Naive B cell (primary cell): Measurements from ENCODE around the gene TPCN1. TPM values are rescaled to one million over a fixed set of nuclear protein-coding genes. Genes with fewer than 3 reads are reported as not detected.

Source experiments
- ATAC-seq, 2 donors: fragments of 150-1000 bp; cut with Tn5 transposase; 2 replicates each; pipeline ENCODE4 v1.10.0; 2021; ENCODE audit warnings: low read depth in 2 of 2, mild to moderate bottlenecking in 2 of 2, moderate library complexity in 2 of 2
- DNase-seq: peaks from one replicate; pipeline ENCODE4 v3.0.0; 2022
- H3K27ac Mint-ChIP-seq, 6 donors: one replicate each; pipeline ENCODE4 v1.8.0; 2020 to 2022; ENCODE audit warnings: mild to moderate bottlenecking in 6 of 6, mixed read lengths in 6 of 6, moderate library complexity in 5 of 6, inconsistent platforms in 2 of 6
- H3K27me3 Mint-ChIP-seq, 3 donors: one replicate each; pipeline ENCODE4 v1.8.0; 2021 to 2022; ENCODE audit warnings: mixed read lengths in 3 of 3, mild to moderate bottlenecking in 1 of 3
- H3K36me3 Mint-ChIP-seq, 2 donors: one replicate each; pipeline ENCODE4 v1.8.0; 2020 to 2022; ENCODE audit warnings: mixed read lengths in 2 of 2, inconsistent platforms in 1 of 2, mild to moderate bottlenecking in 1 of 2
- H3K4me1 Mint-ChIP-seq, 3 donors: one replicate each; pipeline ENCODE4 v1.8.0; 2020 to 2022; ENCODE audit warnings: mixed read lengths in 3 of 3, inconsistent platforms in 1 of 3, mild to moderate bottlenecking in 1 of 3, moderate library complexity in 1 of 3
- H3K4me3 Mint-ChIP-seq, 8 donors: one replicate each; pipeline ENCODE4 v1.8.0; 2020 to 2022; ENCODE audit warnings: mild to moderate bottlenecking in 8 of 8, mixed read lengths in 8 of 8, moderate library complexity in 8 of 8, inconsistent platforms in 2 of 8
- H3K9me3 Mint-ChIP-seq, 7 donors: one replicate each; pipeline ENCODE4 v1.8.0; 2020 to 2022; ENCODE audit warnings: mixed read lengths in 7 of 7, mild to moderate bottlenecking in 5 of 7, inconsistent platforms in 2 of 7, moderate library complexity in 1 of 7
- polyA plus RNA-seq, 6 donors: library from polyadenylated mRNA; unstranded; fragments of 300-500 nt; fragmentation: Illumina TruSeq; gene quantifications; one replicate each; pipeline ENCODE4 v1.2.3, GENCODE V29; 2021; ENCODE audit warnings: low read depth in 6 of 6

Gene TPCN1
- polyA plus RNA-seq, 6 donors from 2014 or later, result 8.8 to 26.2 (median 18.9) TPM

DNA sequence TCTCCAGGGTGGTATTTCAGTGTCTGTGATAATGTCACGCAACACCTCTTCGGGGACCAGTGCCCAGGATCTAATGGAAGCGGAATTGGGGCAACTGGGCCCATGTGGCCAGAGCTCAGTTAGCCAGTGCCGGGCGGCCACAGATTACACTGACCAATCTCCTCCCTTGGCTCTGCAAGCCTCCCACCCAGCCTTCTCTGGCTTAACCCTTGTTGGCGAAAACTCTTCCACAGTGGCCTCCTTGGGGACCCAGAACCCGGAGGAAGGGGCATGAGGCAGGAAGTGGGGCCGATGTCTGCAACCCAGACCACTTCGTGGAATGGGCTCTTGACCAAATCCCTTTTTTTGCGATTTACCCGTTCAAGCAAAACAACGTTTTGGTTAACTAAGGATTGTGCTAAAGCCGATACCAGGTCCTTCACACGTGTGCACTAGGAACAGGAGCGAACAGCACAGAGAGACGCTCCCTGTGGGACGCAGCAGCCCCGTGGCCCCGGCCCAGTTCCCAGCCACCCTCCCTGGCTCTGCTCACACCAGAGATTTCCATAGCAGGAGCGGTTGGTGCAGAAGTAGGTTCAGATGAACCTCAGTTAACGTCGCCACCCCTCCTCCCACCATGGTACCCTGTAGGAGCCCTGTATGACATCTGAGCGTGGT, 75.4 kb downstream of the TPCN1 start:
- H3K9me3 Mint-ChIP-seq, result no peaks in the 10 kb centered on the region
- H3K4me1 Mint-ChIP-seq, result peaks cover 0 to 21% (median 13%) of the 10 kb centered on the region in 3 donors
- no peak for DNase-seq

DNA sequence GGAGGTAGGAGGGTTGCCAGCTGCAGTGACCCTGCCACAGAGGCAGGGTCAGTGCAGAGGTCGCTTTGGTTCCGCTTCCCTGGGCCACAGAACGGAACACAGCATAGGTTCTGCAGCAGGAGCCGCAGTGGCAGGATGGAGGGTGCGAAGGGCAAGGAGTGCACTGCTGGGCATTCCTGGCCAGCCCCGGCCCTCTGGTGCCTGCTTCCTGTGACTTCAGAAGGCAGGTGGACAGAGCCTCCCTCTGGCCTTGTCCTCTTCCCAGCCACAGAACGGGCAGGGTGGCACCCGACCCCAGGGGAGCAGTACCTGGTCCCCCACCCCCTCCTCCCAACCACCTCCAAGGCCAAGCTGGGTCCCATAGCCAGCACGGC, 75.9 kb downstream of the TPCN1 start:
- Mint-ChIP-seq H3K27ac (no peak overlapping the region), H3K4me3 (no peak overlapping the region), H3K9me3 (no peaks in the 10 kb centered on the region), H3K4me1 (peaks cover 0 to 21% (median 18%) of the 10 kb centered on the region in 3 donors), H3K36me3 (peaks cover 2 to 5% of the 10 kb centered on the region in 2 donors), H3K27me3 (no peaks in the 10 kb centered on the region)
- ATAC-seq, result no peak
- no peak for DNase-seq

More for the DNA sequence above, 75.4 kb downstream of the TPCN1 start:
- no peak overlapping the region for H3K4me3 Mint-ChIP-seq
- peak overlapping the region in 2 of 6 donors; percentile 56 to 66 for H3K27ac Mint-ChIP-seq
- ATAC-seq, result no peak
- H3K27me3 Mint-ChIP-seq, result no peaks in the 10 kb centered on the region
- peaks cover 7 to 10% of the 10 kb centered on the region in 2 donors for H3K36me3 Mint-ChIP-seq

DNA sequence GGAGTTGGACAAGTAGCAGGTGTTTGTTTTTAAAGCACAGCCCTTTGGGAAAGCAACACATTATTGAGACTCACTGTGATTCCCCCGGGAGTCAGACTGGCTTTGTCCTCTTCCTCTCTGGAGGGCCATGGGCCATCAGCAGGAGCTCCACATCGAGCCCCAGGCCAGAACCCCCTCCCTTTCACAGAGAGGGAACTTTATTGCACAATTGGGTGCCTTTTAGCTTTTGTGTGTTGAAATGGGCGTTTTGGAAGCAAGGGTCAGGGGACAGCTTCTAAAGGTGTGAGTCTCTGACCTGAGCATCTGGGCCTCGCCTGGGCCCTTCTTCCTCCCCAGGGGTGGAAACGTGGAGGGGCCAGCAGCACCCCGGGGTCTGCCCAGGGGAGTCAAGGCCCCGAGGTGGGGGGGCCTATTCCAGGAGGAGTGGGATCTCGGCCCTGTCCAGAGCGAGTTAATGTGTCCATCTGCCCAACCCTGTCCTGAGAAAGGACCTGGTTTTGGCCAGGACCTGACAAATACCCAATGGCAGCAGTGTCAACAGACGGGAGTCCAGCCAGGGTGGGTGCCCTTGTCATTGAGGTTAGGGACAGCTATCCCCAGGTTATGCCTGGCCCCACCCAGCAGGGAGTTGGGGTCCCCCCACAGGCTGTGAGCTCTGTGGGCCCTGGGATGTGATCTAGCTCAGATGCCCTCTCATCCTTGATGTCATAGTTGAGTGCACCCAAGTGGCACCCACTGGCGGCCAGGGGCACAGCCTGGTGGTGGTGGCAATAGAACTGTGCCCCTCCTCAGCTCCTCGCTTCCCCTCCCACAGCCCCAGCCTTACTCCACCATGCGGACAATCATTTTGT, 76.6 kb downstream of the TPCN1 start:
- Mint-ChIP-seq H3K9me3 (no peaks in the 10 kb centered on the region), H3K4me1 (peaks cover 5 to 26% (median 25%) of the 10 kb centered on the region in 3 donors), H3K4me3 (peak overlapping the region in 1 of 8 donors; percentile 29), H3K36me3 (peaks cover 0 to 4% of the 10 kb centered on the region in 2 donors), H3K27ac (peak overlapping the region in 2 of 6 donors; percentile 26 to 66), H3K27me3 (no peaks in the 10 kb centered on the region)
- DNase-seq, result no peak
- no peak for ATAC-seq

DNA sequence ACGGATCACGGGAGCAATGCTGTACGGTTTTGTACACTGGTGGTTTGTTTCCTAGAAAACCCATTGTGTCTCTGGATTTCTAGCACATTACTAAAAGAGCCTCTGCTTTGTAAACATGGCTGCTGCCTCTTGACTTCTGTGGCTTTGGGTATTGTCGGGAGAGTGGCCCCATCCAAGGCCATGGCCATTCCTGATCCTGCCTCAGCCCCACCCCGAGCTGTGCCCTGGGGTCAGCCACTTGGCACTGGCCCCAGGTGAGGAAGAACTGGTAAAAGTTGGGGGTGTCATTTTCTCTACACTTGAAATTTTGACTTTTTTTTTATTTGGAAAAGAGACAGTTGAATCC, 77.2 kb downstream of the TPCN1 start:
- H3K36me3 Mint-ChIP-seq, result peaks cover 0 to 8% of the 10 kb centered on the region in 2 donors
- no peaks in the 10 kb centered on the region for H3K9me3 Mint-ChIP-seq
- ATAC-seq (no peak), DNase-seq (no peak)
- H3K4me3 Mint-ChIP-seq, result peak overlapping the region in 1 of 8 donors; percentile 29
- peak overlapping the region in 3 of 6 donors; percentile 20 to 66 (median 26) for H3K27ac Mint-ChIP-seq
- peaks cover 11 to 32% (median 31%) of the 10 kb centered on the region in 3 donors for H3K4me1 Mint-ChIP-seq
- H3K27me3 Mint-ChIP-seq, result no peaks in the 10 kb centered on the region

DNA sequence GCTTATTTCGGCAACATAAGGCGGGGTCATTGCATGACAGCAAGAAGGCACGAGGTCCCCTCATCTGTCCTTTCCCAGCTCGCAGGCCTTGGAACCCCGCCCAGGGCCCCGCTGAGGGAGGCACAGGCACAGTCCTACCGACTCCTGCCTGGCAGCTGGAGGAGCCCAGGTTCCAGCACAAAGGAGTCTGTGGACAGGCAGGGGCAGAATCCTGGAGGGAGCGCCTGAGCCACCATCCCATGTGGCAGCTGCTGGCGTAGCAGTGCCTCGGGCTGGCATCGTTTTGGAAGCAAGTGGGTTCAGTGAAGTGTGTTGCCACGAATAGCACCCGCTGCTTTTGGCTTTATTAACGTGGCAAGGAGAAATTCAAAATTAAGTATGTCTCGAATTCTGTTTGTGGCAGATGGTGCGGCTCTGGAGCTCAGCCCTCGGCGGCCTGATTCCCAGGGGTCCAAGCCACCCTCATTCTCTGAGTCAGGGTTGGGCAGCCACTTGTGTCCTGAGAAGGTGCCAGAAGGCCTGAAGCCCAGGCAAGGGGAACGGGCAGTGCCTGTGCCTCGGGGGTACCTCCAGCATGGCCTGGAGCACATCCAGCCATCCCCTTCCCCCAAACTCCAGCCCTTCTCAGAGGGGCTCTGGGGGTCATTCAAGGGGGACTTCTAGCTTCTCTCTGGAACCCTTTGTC, 77.7 kb downstream of the TPCN1 start:
- no peak overlapping the region for H3K4me3 Mint-ChIP-seq
- peaks cover 0 to 8% of the 10 kb centered on the region in 2 donors for H3K36me3 Mint-ChIP-seq
- ATAC-seq, result no peak
- H3K27ac Mint-ChIP-seq, result peak overlapping the region in 4 of 6 donors; percentile 20 to 86 (median 64)
- no peaks in the 10 kb centered on the region for H3K27me3 Mint-ChIP-seq
- DNase-seq, result no peak
- H3K9me3 Mint-ChIP-seq, result no peaks in the 10 kb centered on the region
- H3K4me1 Mint-ChIP-seq, result peaks cover 14 to 34% (median 34%) of the 10 kb centered on the region in 3 donors

DNA sequence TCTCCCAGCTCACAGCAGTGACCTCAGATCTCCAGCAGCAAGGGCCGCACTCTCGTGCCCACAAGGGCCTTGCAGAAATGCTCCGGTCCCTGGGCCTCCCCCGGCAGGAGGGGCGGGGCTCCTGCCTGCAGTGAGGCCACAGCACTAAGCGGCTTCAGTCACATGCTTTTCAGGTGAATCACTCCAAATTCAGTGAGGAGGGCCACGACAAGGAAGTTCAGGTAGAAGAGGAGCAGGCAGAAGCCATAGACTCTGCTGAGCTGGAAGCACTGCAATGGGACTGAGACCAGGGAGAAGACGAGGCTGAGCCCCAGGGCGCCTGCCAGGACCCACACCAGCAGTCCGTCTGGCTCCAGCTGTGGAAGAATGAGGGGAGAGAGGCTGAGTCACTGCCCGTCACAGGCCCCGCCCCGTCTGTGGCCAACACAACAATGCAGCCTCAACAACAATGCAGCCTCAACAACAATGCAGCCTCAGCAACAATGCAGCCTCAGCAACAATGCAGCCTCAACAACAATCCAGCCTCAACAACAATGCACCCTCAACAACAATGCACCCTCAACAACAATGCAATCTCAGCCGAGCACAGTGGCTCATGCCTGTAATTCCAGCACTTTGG, 78.5 kb downstream of the TPCN1 start:
- Mint-ChIP-seq H3K27me3 (no peaks in the 10 kb centered on the region), H3K9me3 (no peaks in the 10 kb centered on the region), H3K36me3 (peaks cover 0 to 8% of the 10 kb centered on the region in 2 donors), H3K4me1 (peaks cover 14 to 34% (median 34%) of the 10 kb centered on the region in 3 donors), H3K27ac (peak overlapping the region in 3 of 6 donors; percentile 16 to 74 (median 61)), H3K4me3 (no peak overlapping the region)
- no peak for DNase-seq
- ATAC-seq, result no peak

DNA sequence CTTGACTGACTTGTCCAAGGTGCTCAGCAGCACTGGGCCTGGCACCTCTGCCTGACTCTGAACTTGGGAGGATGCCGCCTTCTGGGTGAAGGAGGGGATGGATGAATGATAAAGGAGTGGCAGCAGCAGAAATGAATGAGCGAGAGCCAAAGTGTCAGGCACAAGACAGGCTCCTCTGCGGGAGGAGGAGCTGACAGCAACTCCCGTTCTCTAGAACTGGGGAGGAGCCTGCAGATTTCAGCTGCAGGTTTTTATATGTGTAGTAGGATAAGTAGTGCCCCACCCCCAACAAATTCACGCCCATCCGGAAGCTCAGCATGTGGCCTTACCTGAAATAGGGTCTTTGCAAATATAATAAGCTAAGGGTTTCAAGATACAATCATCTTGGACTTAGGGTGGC, 80.5 kb downstream of the TPCN1 start:
- DNase-seq (no peak), ATAC-seq (no peak)
- Mint-ChIP-seq H3K27me3 (no peaks in the 10 kb centered on the region), H3K4me1 (peaks cover 14 to 34% (median 34%) of the 10 kb centered on the region in 3 donors), H3K4me3 (no peak overlapping the region), H3K9me3 (no peaks in the 10 kb centered on the region), H3K27ac (peak overlapping the region in 1 of 6 donors; percentile 73), H3K36me3 (peaks cover 5 to 8% of the 10 kb centered on the region in 2 donors)

DNA sequence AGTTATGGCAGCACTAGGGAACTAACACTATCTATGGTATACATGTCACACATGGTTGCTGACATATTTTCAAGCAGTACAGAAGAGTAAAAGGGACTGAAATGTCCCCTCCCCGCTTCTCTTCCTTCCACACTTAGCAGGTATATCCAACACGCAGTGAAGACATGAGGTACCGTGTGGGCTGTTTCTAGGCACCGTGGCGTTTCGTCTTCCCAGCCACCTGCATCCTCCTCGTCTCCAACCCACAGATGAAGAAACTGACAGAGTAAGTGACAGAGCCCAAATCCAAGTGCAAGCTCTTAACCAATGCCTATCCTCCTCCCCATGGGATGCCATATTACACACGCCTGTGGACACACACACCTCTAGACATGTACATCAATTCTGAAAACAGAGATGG, 81.2 kb downstream of the TPCN1 start:
- H3K4me1 Mint-ChIP-seq, result peaks cover 14 to 34% (median 34%) of the 10 kb centered on the region in 3 donors
- no peaks in the 10 kb centered on the region for H3K9me3 Mint-ChIP-seq
- DNase-seq (no peak), ATAC-seq (no peak)
- H3K36me3 Mint-ChIP-seq, result peaks cover 5 to 8% of the 10 kb centered on the region in 2 donors
- peak overlapping the region in 5 of 8 donors; percentile 8 to 62 (median 35) for H3K4me3 Mint-ChIP-seq
- no peaks in the 10 kb centered on the region for H3K27me3 Mint-ChIP-seq
- H3K27ac Mint-ChIP-seq, result peak overlapping the region in 3 of 6 donors; percentile 80 to 90 (median 83)

DNA sequence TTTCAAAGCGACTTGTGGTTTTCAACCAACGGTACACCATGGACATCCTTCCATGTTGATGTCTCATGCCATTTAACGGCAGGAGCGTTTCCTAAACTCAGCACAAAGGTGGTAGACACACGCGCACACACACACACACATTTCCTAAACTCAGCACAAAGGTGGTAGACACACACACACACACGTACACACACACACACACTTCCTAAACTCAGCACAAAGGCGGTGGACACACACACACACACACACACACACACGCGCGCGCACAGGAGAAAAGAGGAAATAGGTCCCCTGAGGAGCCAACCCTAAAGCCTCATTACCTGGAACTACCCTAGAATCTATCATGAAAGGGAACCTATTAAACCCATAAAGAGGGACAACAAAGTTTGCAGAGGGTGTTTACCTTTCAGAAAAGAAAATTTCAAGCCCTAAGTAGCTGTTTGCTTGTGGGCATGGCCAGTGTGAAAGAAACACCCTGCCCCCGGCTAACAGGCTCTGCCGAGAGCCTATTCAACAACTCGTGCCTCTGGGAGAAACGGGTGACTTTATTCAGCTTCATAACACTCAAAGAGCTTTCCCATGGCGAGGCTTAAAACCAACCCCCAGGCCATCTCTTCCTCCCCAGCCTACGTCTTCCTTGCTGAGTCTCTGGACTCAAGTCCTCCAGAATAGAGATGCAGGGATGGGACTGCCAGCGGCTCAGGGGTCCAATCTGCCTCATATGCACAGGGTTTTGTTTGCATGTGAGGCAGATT, 81.8 kb downstream of the TPCN1 start:
- H3K9me3 Mint-ChIP-seq, result no peaks in the 10 kb centered on the region
- peak; percentile 40 for DNase-seq
- H3K4me1 Mint-ChIP-seq, result peaks cover 14 to 34% (median 34%) of the 10 kb centered on the region in 3 donors
- ATAC-seq, result peak; percentile 82 to 91
- H3K36me3 Mint-ChIP-seq, result peaks cover 5 to 8% of the 10 kb centered on the region in 2 donors
- H3K27ac Mint-ChIP-seq, result peak overlapping the region in 5 of 6 donors; percentile 44 to 94 (median 83)
- H3K27me3 Mint-ChIP-seq, result no peaks in the 10 kb centered on the region
- peak overlapping the region in 7 of 8 donors; percentile 5 to 72 (median 44) for H3K4me3 Mint-ChIP-seq

DNA sequence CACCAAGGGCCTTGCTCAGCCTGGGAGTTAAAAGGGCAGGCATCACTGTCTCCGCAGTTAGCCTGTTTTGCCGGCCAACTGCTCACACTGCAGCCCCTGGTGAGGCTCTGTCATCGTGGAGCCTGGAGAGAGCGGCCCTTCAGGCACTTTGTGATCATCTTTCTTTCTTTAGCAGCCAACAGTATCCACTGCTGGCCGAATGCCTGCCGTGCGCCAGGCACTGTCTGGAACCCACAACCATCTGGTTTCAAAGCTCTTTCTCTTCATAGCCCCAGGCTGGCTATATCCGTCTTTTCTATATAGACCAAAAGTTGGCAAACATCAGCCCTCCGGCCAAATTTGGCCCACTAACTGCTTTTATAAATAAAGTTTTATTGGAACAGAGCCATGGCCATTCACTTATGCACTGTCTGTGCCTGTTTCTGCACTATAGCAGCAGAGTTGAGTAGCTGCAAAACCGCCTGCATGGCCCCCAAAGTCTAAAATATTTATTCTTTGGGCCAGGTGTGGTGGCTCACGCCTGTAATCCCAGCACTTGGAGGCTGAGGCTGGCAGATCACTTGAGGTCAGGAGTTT, 84.1 kb downstream of the TPCN1 start:
- ATAC-seq (no peak), DNase-seq (no peak)
- Mint-ChIP-seq H3K27me3 (no peaks in the 10 kb centered on the region), H3K36me3 (peaks cover 6 to 8% of the 10 kb centered on the region in 2 donors), H3K4me3 (no peak overlapping the region), H3K4me1 (peaks cover 14 to 27% (median 17%) of the 10 kb centered on the region in 3 donors), H3K9me3 (no peaks in the 10 kb centered on the region), H3K27ac (no peak overlapping the region)

DNA sequence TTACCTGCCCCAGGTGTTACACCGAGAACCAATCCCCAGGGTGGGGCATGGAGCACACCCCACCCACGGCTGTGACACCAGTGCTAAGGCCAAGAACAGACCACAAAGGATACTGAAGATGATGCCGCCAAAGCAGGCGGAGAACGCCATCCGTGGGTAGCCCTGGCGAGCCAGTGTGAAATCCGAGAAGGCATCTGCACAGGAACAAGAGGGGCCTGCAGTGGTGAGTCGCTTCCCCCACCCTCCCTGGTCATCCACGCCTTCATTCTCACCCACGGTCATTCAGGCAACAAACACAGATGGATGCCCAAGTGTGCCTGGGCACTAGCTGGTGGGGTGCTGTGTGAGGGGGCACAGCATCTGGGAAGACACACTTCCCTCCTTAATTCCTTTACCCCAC, 85.1 kb downstream of the TPCN1 start:
- DNase-seq (no peak), ATAC-seq (no peak)
- Mint-ChIP-seq H3K4me1 (peaks cover 13 to 22% (median 14%) of the 10 kb centered on the region in 3 donors), H3K27me3 (no peaks in the 10 kb centered on the region), H3K4me3 (no peak overlapping the region), H3K9me3 (no peaks in the 10 kb centered on the region), H3K27ac (no peak overlapping the region), H3K36me3 (peaks cover 8 to 12% of the 10 kb centered on the region in 2 donors)

DNA sequence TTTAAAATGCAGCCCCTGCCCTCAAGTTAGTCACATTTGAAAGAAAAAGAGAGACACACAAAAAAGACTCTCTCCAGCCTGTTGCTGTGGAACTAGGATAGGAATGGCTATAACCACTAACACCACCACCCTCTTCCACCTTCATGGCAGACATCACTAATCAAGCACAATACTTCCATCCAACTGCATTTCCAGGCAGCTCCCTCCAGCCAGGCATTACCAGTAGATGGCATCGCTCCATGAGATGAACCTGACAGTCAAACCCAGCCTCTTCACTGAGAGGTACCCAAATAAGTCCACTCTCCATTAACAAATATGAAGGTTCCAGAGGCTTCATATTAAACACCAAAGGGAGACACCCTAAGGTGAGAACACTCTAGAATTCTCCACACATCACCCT, 89.2 kb downstream of the TPCN1 start:
- ATAC-seq, result no peak
- peaks cover 0 to 4% (median 0%) of the 10 kb centered on the region in 3 donors for H3K4me1 Mint-ChIP-seq
- H3K36me3 Mint-ChIP-seq, result peaks cover 12 to 17% of the 10 kb centered on the region in 2 donors
- DNase-seq, result no peak
- H3K27ac Mint-ChIP-seq, result peak overlapping the region in 1 of 6 donors; percentile 9
- no peaks in the 10 kb centered on the region for H3K9me3 Mint-ChIP-seq
- H3K27me3 Mint-ChIP-seq, result no peaks in the 10 kb centered on the region
- H3K4me3 Mint-ChIP-seq, result peak overlapping the region in 1 of 8 donors; percentile 44
